ENCODE results near the gene DOCK1. TPM values are rescaled to one million over a fixed set of nuclear protein-coding genes. Genes with fewer than 3 reads are reported as not detected.
"Not testable (repeated sequence)": the region's sequence is repeated elsewhere in the genome, so short reads cannot be mapped to it uniquely, and the experiment has no call there.

The DOCK1 gene
- total RNA-seq, 2 donors from 2014 or later, result 0.34 to 0.67 TPM

- no peak overlapping the region for H3K4me3 Mint-ChIP-seq
Measured at GRCh38 chr10:126908729-126909128, 3.5 kb downstream of the DOCK1 start.

GRCh38 chr10:126909147-126909546, 3.9 kb downstream of the DOCK1 start:
- Mint-ChIP-seq H3K9me3 (no peaks in the 10 kb centered on the region), H3K36me3 (ENCODE audit: low read depth) (no peaks in the 10 kb centered on the region), H3K27me3 (peaks cover 18% of the 10 kb centered on the region), H3K27ac (no peak overlapping the region), H3K4me3 (no peak overlapping the region), H3K4me1 (no peaks in the 10 kb centered on the region)
- no peak for ATAC-seq (replicated peaks)

More at GRCh38 chr10:126908729-126909128, 3.5 kb downstream of the DOCK1 start:
- Mint-ChIP-seq H3K4me1 (no peaks in the 10 kb centered on the region), H3K9me3 (no peaks in the 10 kb centered on the region), H3K27ac (no peak overlapping the region), H3K36me3 (ENCODE audit: low read depth) (no peaks in the 10 kb centered on the region), H3K27me3 (peaks cover 19% of the 10 kb centered on the region)
- ATAC-seq (replicated peaks), result no peak

GRCh38 chr10:126910196-126910595, 5.0 kb downstream of the DOCK1 start:
- no peaks in the 10 kb centered on the region for H3K4me1 Mint-ChIP-seq
- no peak for ATAC-seq (replicated peaks)
- H3K36me3 Mint-ChIP-seq (ENCODE audit: low read depth), result no peaks in the 10 kb centered on the region
- H3K4me3 Mint-ChIP-seq, result no peak overlapping the region
- H3K27ac Mint-ChIP-seq, result no peak overlapping the region
- H3K9me3 Mint-ChIP-seq, result peaks cover 4% of the 10 kb centered on the region
- peaks cover 13% of the 10 kb centered on the region for H3K27me3 Mint-ChIP-seq

GRCh38 chr10:126910798-126911197, 5.6 kb downstream of the DOCK1 start:
- H3K27me3 Mint-ChIP-seq, result peaks cover 13% of the 10 kb centered on the region
- ATAC-seq (replicated peaks), result no peak
- no peak overlapping the region for H3K27ac Mint-ChIP-seq
- no peak overlapping the region for H3K4me3 Mint-ChIP-seq
- peaks cover 4% of the 10 kb centered on the region for H3K9me3 Mint-ChIP-seq
- no peaks in the 10 kb centered on the region for H3K36me3 Mint-ChIP-seq (ENCODE audit: low read depth)
- no peaks in the 10 kb centered on the region for H3K4me1 Mint-ChIP-seq

GRCh38 chr10:126911301-126911700, 6.1 kb downstream of the DOCK1 start:
- Mint-ChIP-seq H3K4me1 (no peaks in the 10 kb centered on the region), H3K27me3 (peaks cover 12% of the 10 kb centered on the region), H3K27ac (no peak overlapping the region), H3K36me3 (ENCODE audit: low read depth) (no peaks in the 10 kb centered on the region), H3K4me3 (no peak overlapping the region), H3K9me3 (peaks cover 4% of the 10 kb centered on the region)
- no peak for ATAC-seq (replicated peaks)

GRCh38 chr10:126913316-126913715, 8.1 kb downstream of the DOCK1 start:
- Mint-ChIP-seq H3K27me3 (no peaks in the 10 kb centered on the region), H3K36me3 (ENCODE audit: low read depth) (no peaks in the 10 kb centered on the region), H3K4me3 (no peak overlapping the region), H3K27ac (no peak overlapping the region), H3K4me1 (no peaks in the 10 kb centered on the region), H3K9me3 (peaks cover 4% of the 10 kb centered on the region)
- ATAC-seq (replicated peaks), result no peak

GRCh38 chr10:126914561-126914960, 9.3 kb downstream of the DOCK1 start:
- Mint-ChIP-seq H3K4me3 (no peak overlapping the region), H3K9me3 (peaks cover 4% of the 10 kb centered on the region), H3K4me1 (no peaks in the 10 kb centered on the region), H3K27ac (no peak overlapping the region), H3K36me3 (ENCODE audit: low read depth) (no peaks in the 10 kb centered on the region), H3K27me3 (no peaks in the 10 kb centered on the region)
- ATAC-seq (replicated peaks), result no peak

GRCh38 chr10:126916952-126917351, 11.7 kb downstream of the DOCK1 start:
- not testable (repeated sequence) for H3K4me3 Mint-ChIP-seq; H3K36me3 Mint-ChIP-seq (ENCODE audit: low read depth); H3K27ac Mint-ChIP-seq; H3K4me1 Mint-ChIP-seq; H3K27me3 Mint-ChIP-seq; ATAC-seq (replicated peaks); H3K9me3 Mint-ChIP-seq

GRCh38 chr10:126917375-126917774, 12.1 kb downstream of the DOCK1 start:
- no peak for ATAC-seq (replicated peaks)
- Mint-ChIP-seq H3K36me3 (ENCODE audit: low read depth) (no peaks in the 10 kb centered on the region), H3K9me3 (peaks cover 7% of the 10 kb centered on the region), H3K4me3 (no peak overlapping the region), H3K27ac (no peak overlapping the region), H3K4me1 (no peaks in the 10 kb centered on the region), H3K27me3 (no peaks in the 10 kb centered on the region)

GRCh38 chr10:126917975-126918908, 13.0 kb downstream of the DOCK1 start:
- Mint-ChIP-seq H3K36me3 (ENCODE audit: low read depth) (no peaks in the 10 kb centered on the region), H3K27me3 (no peaks in the 10 kb centered on the region), H3K4me3 (no peak overlapping the region), H3K27ac (no peak overlapping the region), H3K4me1 (no peaks in the 10 kb centered on the region), H3K9me3 (peaks cover 7% of the 10 kb centered on the region)
- no peak for ATAC-seq (replicated peaks)

GRCh38 chr10:126919426-126919825, 14.2 kb downstream of the DOCK1 start:
- no peak for ATAC-seq (replicated peaks)
- no peak overlapping the region for H3K27ac Mint-ChIP-seq
- no peaks in the 10 kb centered on the region for H3K36me3 Mint-ChIP-seq (ENCODE audit: low read depth)
- no peaks in the 10 kb centered on the region for H3K4me1 Mint-ChIP-seq
- peaks cover 7% of the 10 kb centered on the region for H3K9me3 Mint-ChIP-seq
- no peak overlapping the region for H3K4me3 Mint-ChIP-seq
- H3K27me3 Mint-ChIP-seq, result no peaks in the 10 kb centered on the region

GRCh38 chr10:126921162-126921561, 15.9 kb downstream of the DOCK1 start:
- no peak overlapping the region for H3K27ac Mint-ChIP-seq
- H3K27me3 Mint-ChIP-seq, result no peaks in the 10 kb centered on the region
- H3K4me1 Mint-ChIP-seq, result no peaks in the 10 kb centered on the region
- no peaks in the 10 kb centered on the region for H3K36me3 Mint-ChIP-seq (ENCODE audit: low read depth)
- H3K4me3 Mint-ChIP-seq, result no peak overlapping the region
- peaks cover 3% of the 10 kb centered on the region for H3K9me3 Mint-ChIP-seq
- no peak for ATAC-seq (replicated peaks)

- H3K27me3 Mint-ChIP-seq, result no peaks in the 10 kb centered on the region
- no peak overlapping the region for H3K4me3 Mint-ChIP-seq
- no peaks in the 10 kb centered on the region for H3K36me3 Mint-ChIP-seq (ENCODE audit: low read depth)
- peaks cover 3% of the 10 kb centered on the region for H3K9me3 Mint-ChIP-seq
- no peak overlapping the region for H3K27ac Mint-ChIP-seq
- ATAC-seq (replicated peaks), result no peak
- no peaks in the 10 kb centered on the region for H3K4me1 Mint-ChIP-seq
Measured at GRCh38 chr10:126921974-126922525, 16.8 kb downstream of the DOCK1 start.

- H3K4me1 Mint-ChIP-seq, result no peaks in the 10 kb centered on the region
- no peak overlapping the region for H3K27ac Mint-ChIP-seq
- no peaks in the 10 kb centered on the region for H3K27me3 Mint-ChIP-seq
- no peak overlapping the region for H3K4me3 Mint-ChIP-seq
- no peak for ATAC-seq (replicated peaks)
- no peaks in the 10 kb centered on the region for H3K36me3 Mint-ChIP-seq (ENCODE audit: low read depth)
- peaks cover 7% of the 10 kb centered on the region for H3K9me3 Mint-ChIP-seq
Measured at GRCh38 chr10:126924180-126924914, 19.1 kb downstream of the DOCK1 start.

GRCh38 chr10:126924915-126925300, 19.7 kb downstream of the DOCK1 start:
- ATAC-seq (replicated peaks), result no peak
- Mint-ChIP-seq H3K36me3 (ENCODE audit: low read depth) (no peaks in the 10 kb centered on the region), H3K4me3 (no peak overlapping the region), H3K9me3 (peaks cover 7% of the 10 kb centered on the region), H3K4me1 (no peaks in the 10 kb centered on the region), H3K27ac (no peak overlapping the region), H3K27me3 (no peaks in the 10 kb centered on the region)
